ENCODE measurements around the gene ANKS3. TPM values are rescaled to one million over a fixed set of nuclear protein-coding genes. Genes with fewer than 3 reads are reported as not detected.

The ANKS3 gene
- total RNA-seq, 1 experiment from 2014 or later = 22.6 TPM

DNA sequence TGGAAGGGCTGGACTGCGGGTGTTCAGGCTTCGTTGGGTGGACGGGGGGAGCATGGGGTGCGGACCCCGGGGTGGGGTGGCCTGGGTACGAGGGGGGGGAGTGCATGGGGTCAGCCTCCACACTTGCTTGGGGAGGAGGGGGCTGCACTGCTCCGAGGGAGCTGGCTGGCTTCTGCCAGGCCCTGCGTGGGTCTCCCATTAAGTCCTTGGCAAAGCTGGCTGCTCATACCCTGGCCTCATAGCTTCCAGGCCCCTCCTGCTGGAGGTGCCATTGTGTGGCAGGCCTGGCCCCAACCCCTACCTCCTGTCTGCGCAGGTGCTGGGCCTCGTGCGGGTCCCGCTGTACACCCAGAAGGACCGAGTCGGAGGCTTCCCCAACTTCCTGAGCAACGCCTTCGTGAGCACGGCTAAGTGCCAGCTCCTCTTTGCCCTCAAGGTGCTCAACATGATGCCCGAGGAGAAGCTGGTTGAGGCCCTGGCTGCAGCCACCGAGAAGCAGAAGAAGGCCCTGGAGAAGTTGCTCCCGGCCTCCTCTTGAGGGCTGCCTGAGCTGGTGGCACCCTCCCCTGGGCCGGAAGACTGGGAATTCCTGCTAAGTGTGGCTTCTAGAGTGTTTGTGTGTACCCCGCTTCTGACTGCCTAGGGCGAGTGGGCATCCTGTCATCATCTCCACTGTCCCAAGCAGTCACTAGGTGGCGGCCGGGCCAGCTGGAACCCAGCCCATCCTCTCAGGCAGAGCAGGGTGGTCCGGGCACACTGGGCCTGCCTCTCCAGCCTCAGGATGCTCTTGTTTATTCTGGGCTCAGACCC is 39.2 kb downstream of the ANKS3 start:
- Histone ChIP-seq H3K4me3 (ENCODE audit: low read length) (peak overlapping the region; percentile 86), H3K27me3 (ENCODE audit: low read length) (no peaks in the 10 kb centered on the region), H3K4me1 (ENCODE audit: insufficient read depth, low read length) (peaks cover 5% of the 10 kb centered on the region; the same call in 1 of the 2 replicates), H3K79me2 (ENCODE audit: low read length) (0 out of 2 replicates have a peak, but pooled peaks cover 3% of the 10 kb centered on the region), H3K36me3 (ENCODE audit: low read depth, low read length) (no peaks in the 10 kb centered on the region; the same call in 1 of the 2 replicates), H3K9me2 (replicated peaks; ENCODE audit: low read length) (no peaks in the 10 kb centered on the region), H3K9ac (ENCODE audit: low read length) (peak overlapping the region; percentile 83; the same call in 1 of the 2 replicates), H2AFZ (ENCODE audit: low read length) (no peak overlapping the region), H3K9me3 (ENCODE audit: low read length) (no peaks in the 10 kb centered on the region), H3K4me2 (ENCODE audit: low read length) (peak overlapping the region; percentile 83), H4K20me1 (ENCODE audit: low read length) (no peaks in the 10 kb centered on the region), H3F3A (ENCODE audit: low read length, unreplicated experiment) (no peaks in the 10 kb centered on the region), H3K27ac (ENCODE audit: low read length) (no peak overlapping the region)
- DNase-seq = no peak
- TF ChIP-seq EZH2 (IDR thresholded peaks at IDR 0.05; ENCODE audit: low read length, unreplicated experiment) (no peak), EZH2phosphoT487 (IDR thresholded peaks at IDR 0.05; ENCODE audit: borderline replicate concordance, low read length) (no peak)
- no peak for ATAC-seq
- ChIA-PET CTCF (interaction anchor here (0.6 kb wide), 1 partner anchor 71 kb away, joined by 3 read pairs; no protein-coding TSS in a partner anchor), POLR2A (ENCODE audit: unreplicated experiment) (interaction anchor here (0.9 kb wide), 1 partner anchor 15 kb away, joined by 5 read pairs; no protein-coding TSS in a partner anchor)
- intact Hi-C loops (cut with micrococcal nuclease) = no loop called here
- TSS peak; percentile 18 for BruUV-seq (replicated peaks)

DNA sequence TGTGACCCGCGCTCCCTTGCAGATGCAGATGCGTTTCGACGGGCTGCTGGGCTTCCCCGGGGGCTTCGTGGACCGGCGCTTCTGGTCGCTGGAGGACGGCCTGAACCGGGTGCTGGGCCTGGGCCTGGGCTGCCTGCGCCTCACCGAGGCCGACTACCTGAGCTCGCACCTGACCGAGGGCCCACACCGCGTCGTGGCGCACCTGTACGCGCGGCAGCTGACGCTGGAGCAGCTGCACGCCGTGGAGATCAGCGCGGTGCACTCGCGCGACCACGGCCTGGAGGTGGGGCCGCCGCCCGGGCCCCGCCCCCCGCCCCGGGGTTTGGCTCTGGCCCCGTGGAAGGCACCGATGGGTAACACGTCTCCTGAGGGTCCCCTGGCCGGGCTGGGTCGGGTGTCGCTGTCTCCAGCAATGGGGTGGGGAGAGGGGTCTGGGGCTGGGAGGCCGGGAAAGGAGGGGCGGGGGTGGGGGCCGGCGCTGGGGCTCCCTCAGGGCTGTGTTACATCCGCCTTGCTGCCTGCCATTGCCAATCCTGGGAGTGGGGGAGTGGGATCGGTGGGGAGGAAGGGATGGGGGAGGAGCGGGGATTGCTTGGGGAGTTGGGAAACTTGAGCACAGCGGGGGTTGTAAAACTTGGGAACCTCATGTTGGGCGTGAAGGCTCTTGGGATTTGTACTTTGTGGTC is 40.0 kb downstream of the ANKS3 start:
- peak overlapping the region; percentile 64; the same call in 1 of the 2 replicates for H2AFZ ChIP-seq (ENCODE audit: low read length)
- H3K9ac ChIP-seq (ENCODE audit: low read length) = peak overlapping the region; percentile 83
- ATAC-seq = peak; percentile 42
- H4K20me1 ChIP-seq (ENCODE audit: low read length) = no peaks in the 10 kb centered on the region
- TF ChIP-seq EZH2 (IDR thresholded peaks at IDR 0.05; ENCODE audit: low read length, unreplicated experiment) (no peak), EZH2phosphoT487 (IDR thresholded peaks at IDR 0.05; ENCODE audit: borderline replicate concordance, low read length) (no peak)
- TF ChIP-seq, protein P1, sequence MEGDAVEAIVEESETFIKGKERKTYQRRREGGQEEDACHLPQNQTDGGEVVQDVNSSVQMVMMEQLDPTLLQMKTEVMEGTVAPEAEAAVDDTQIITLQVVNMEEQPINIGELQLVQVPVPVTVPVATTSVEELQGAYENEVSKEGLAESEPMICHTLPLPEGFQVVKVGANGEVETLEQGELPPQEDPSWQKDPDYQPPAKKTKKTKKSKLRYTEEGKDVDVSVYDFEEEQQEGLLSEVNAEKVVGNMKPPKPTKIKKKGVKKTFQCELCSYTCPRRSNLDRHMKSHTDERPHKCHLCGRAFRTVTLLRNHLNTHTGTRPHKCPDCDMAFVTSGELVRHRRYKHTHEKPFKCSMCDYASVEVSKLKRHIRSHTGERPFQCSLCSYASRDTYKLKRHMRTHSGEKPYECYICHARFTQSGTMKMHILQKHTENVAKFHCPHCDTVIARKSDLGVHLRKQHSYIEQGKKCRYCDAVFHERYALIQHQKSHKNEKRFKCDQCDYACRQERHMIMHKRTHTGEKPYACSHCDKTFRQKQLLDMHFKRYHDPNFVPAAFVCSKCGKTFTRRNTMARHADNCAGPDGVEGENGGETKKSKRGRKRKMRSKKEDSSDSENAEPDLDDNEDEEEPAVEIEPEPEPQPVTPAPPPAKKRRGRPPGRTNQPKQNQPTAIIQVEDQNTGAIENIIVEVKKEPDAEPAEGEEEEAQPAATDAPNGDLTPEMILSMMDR (conservative IDR thresholded peaks at IDR 0.05; ENCODE audit: low read depth, low read length) = no peak
- H3K36me3 ChIP-seq (ENCODE audit: low read depth, low read length) = no peaks in the 10 kb centered on the region; the same call in 1 of the 2 replicates
- H3K9me3 ChIP-seq (ENCODE audit: low read length) = no peaks in the 10 kb centered on the region
- H3K27me3 ChIP-seq (ENCODE audit: low read length) = no peaks in the 10 kb centered on the region
- H3F3A ChIP-seq (ENCODE audit: low read length, unreplicated experiment) = no peaks in the 10 kb centered on the region
- H3K4me2 ChIP-seq (ENCODE audit: low read length) = peak overlapping the region; percentile 83
- peak overlapping the region; percentile 86 for H3K4me3 ChIP-seq (ENCODE audit: low read length)
- peaks cover 5% of the 10 kb centered on the region; the same call in 1 of the 2 replicates for H3K4me1 ChIP-seq (ENCODE audit: insufficient read depth, low read length)
- POLR2A ChIA-PET (ENCODE audit: unreplicated experiment) = no interaction called here
- intact Hi-C loops (cut with micrococcal nuclease) = no loop called here
- DNase-seq = peak; percentile 21
- H3K27ac ChIP-seq (ENCODE audit: low read length) = 0 out of 2 replicates have a peak overlapping the region, but pooled peaks have one; percentile 23
- H3K9me2 ChIP-seq (replicated peaks; ENCODE audit: low read length) = no peaks in the 10 kb centered on the region
- CTCF ChIA-PET = no interaction called here
- BruUV-seq (replicated peaks) = no TSS peak
- 0 out of 2 replicates have a peak, but pooled peaks cover 3% of the 10 kb centered on the region for H3K79me2 ChIP-seq (ENCODE audit: low read length)

DNA sequence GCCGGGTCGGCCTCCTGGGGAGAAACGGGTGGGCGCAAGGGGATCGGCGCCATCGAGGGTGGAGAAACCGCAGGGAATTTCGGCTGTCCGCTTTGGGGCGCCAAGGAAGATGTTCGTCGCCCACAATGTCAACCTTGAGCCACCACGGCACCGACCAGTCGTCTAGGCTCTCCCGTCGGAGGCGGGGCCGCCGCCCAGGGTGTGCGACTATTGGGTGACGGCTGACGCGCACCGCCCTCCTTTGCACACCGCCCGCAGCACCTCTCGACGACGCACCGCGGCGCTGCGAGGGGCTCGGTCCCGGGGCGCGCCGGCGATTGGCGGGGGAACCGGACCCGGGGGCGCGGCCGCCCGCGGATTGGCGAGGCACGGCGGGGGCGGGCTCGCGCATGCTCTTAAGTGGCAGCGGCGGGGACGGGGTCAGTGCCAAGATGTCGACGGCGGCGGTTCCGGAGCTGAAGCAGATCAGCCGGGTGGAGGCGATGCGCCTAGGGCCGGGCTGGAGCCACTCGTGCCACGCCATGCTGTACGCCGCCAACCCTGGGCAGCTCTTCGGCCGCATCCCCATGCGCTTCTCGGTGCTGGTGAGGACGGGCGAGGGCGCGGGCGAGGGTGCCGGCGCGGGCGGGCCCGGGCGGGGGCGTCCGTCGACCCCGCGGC is 40.6 kb downstream of the ANKS3 start, which contains the start of gene NUDT16L1:
NUDT16L1 (plus strand) TSS at position 267 of the 660 bp plus-strand sequence; CDS start at position 432, 165 bp downstream.
- intact Hi-C loops (cut with micrococcal nuclease) = no loop called here
- Histone ChIP-seq H3K9ac (ENCODE audit: low read length) (peak within 1 kb of the TSS; percentile 83), H2AFZ (ENCODE audit: low read length) (peak within 1 kb of the TSS; percentile 88), H3K27me3 (ENCODE audit: low read length) (no peaks in the 10 kb centered on the region), H3K4me2 (ENCODE audit: low read length) (peak within 1 kb of the TSS; percentile 93), H3K79me2 (ENCODE audit: low read length) (0 out of 2 replicates have a peak, but pooled peaks cover 3% of the 10 kb centered on the region), H3K4me3 (ENCODE audit: low read length) (peak within 1 kb of the TSS; percentile 86), H4K20me1 (ENCODE audit: low read length) (no peaks in the 10 kb centered on the region), H3K9me2 (replicated peaks; ENCODE audit: low read length) (no peaks in the 10 kb centered on the region), H3K27ac (ENCODE audit: low read length) (0 out of 2 replicates have a peak within 1 kb of the TSS, but pooled peaks have one; percentile 23), H3F3A (ENCODE audit: low read length, unreplicated experiment) (no peaks in the 10 kb centered on the region), H3K9me3 (ENCODE audit: low read length) (no peaks in the 10 kb centered on the region), H3K4me1 (ENCODE audit: insufficient read depth, low read length) (peaks cover 5% of the 10 kb centered on the region; the same call in 1 of the 2 replicates), H3K36me3 (ENCODE audit: low read depth, low read length) (no peaks in the 10 kb centered on the region; the same call in 1 of the 2 replicates)
- DNase-seq = peak; percentile 92
- no TSS peak for BruUV-seq (replicated peaks)
- no peak for TF ChIP-seq EZH2phosphoT487 (IDR thresholded peaks at IDR 0.05; ENCODE audit: borderline replicate concordance, low read length)
- TF ChIP-seq, protein P1 (conservative IDR thresholded peaks at IDR 0.05; ENCODE audit: low read depth, low read length) = no peak
- peak; percentile 87 for ATAC-seq
- ChIA-PET POLR2A (ENCODE audit: unreplicated experiment) (no interaction called here), CTCF (no interaction called here)

Measured in PC-3 (cell line).